PC-9 (cell line): ENCODE measurements around the gene PTPN14. TPM values are rescaled to one million over a fixed set of nuclear protein-coding genes. Genes with fewer than 3 reads are reported as not detected.

Experiments used
- BruUV-seq: library from RNA; stranded (reverse); fragments of 400-500 nt; replicated peaks from 2 replicates; lab custom pipeline; 2021; lab: Mats Ljungman, UMichigan
- CTCF ChIA-PET: fragments of 300-600 bp; sonication (Branson Sonifier 250); formaldehyde crosslinking; loops from one replicate; lab custom pipeline; 2022; ENCODE audit warnings: antibody characterized with exemption; lab: Charles Lee
- POLR2A ChIA-PET: fragments of 300-600 bp; sonication (Branson Sonifier 250); formaldehyde crosslinking; loops from one replicate; lab custom pipeline; 2022; ENCODE audit warnings: antibody characterized with exemption; ENCODE audit not compliant: unreplicated experiment; lab: Charles Lee
- DNase-seq, 2 experiments: peaks; one replicate each; pipeline versions ENCODE4 v3.0.0 to v3.0.0-alpha.2; 2015 to 2022; ENCODE audit warnings: mixed read lengths in 1 of 2
- H2AFZ ChIP-seq: fragments of 200-600 bp; sonication (generic); 2 replicates; pipeline ENCODE4 v1.8.1; 2017; ENCODE audit warnings: antibody characterized with exemption
- H3F3A ChIP-seq: fragments of 200-600 bp; sonication (generic); 2 replicates; pipeline ENCODE4 v1.8.1; 2017; ENCODE audit warnings: antibody characterized with exemption, mild to moderate bottlenecking, low read depth; ENCODE audit not compliant: insufficient read depth
- H3K27ac ChIP-seq: fragments of 200-600 bp; sonication (generic); 2 replicates; pipeline ENCODE4 v1.6.1; 2016; ENCODE audit warnings: mixed run types
- H3K27me3 ChIP-seq: fragments of 200-600 bp; sonication (generic); 2 replicates; pipeline ENCODE4 v1.6.1; 2016; ENCODE audit warnings: low read depth, mixed run types; ENCODE audit not compliant: insufficient read depth
- H3K36me3 ChIP-seq: fragments of 200-600 bp; sonication (generic); 2 replicates; pipeline ENCODE4 v1.6.1; 2016; ENCODE audit warnings: low read depth, mixed run types
- H3K4me1 ChIP-seq: fragments of 200-600 bp; sonication (generic); replicated peaks from 2 replicates; pipeline ENCODE4 v1.6.1; 2016; ENCODE audit warnings: mixed run types; ENCODE audit not compliant: insufficient read depth
- H3K4me2 ChIP-seq: fragments of 200-600 bp; sonication (generic); 2 replicates; pipeline ENCODE4 v1.6.1; 2017; ENCODE audit warnings: mixed run types
- H3K4me3 ChIP-seq: fragments of 200-600 bp; sonication (generic); 2 replicates; pipeline ENCODE4 v1.6.1; 2016; ENCODE audit warnings: mixed run types
- H3K79me2 ChIP-seq: fragments of 200-600 bp; sonication (generic); 2 replicates; pipeline ENCODE4 v1.6.1; 2017; ENCODE audit warnings: low read depth, mixed run types
- H3K9me2 ChIP-seq: fragments of 200-600 bp; sonication (generic); 2 replicates; pipeline ENCODE4 v1.8.1; 2017; ENCODE audit warnings: mild to moderate bottlenecking; ENCODE audit not compliant: insufficient read depth
- H3K9me3 ChIP-seq: fragments of 200-600 bp; sonication (generic); 2 replicates; pipeline ENCODE4 v1.8.1; 2016; ENCODE audit warnings: low read depth; ENCODE audit not compliant: insufficient read depth
- H4K20me1 ChIP-seq: fragments of 200-600 bp; sonication (generic); 2 replicates; pipeline ENCODE4 v1.8.1; 2017; ENCODE audit not compliant: insufficient read depth
- CTCF ChIP-seq: fragments of 200-600 bp; sonication (generic); conservative IDR thresholded peaks from 2 replicates; pipeline ENCODE4 v1.6.1; 2017; ENCODE audit warnings: mixed run types, antibody characterized with exemption, mild to moderate bottlenecking, moderate library complexity
- EZH2 ChIP-seq: fragments of 200-600 bp; sonication (generic); IDR thresholded peaks from 2 replicates; pipeline ENCODE4 v1.8.0; 2017; ENCODE audit warnings: antibody characterized with exemption, low read depth
- intact Hi-C: fragments of 100-400 bp; cut with micrococcal nuclease; formaldehyde crosslinking; loops from one replicate; pipeline ENCODE4 v1.10.0; 2022; ENCODE audit not compliant: unreplicated experiment
- total RNA-seq: library from RNA; stranded (reverse); gene quantifications from 2 replicates; pipeline ENCODE4 v1.2.3, GENCODE V29; 2021

Gene PTPN14
- total RNA-seq, 1 experiment from 2014 or later, result 78.9 TPM

- Histone ChIP-seq H3K4me2 (no peak overlapping the region), H4K20me1 (no peaks in the 10 kb centered on the region), H3K36me3 (no peaks in the 10 kb centered on the region), H3K4me1 (peaks cover 11% of the 10 kb centered on the region), H3K79me2 (no peaks in the 10 kb centered on the region), H2AFZ (no peak overlapping the region), H3K9me2 (no peaks in the 10 kb centered on the region), H3K27me3 (no peaks in the 10 kb centered on the region), H3F3A (no peaks in the 10 kb centered on the region), H3K9me3 (no peaks in the 10 kb centered on the region), H3K4me3 (no peak overlapping the region), H3K27ac (no peak overlapping the region)
- ChIA-PET CTCF (interaction anchor here (0.6 kb wide), 1 partner anchor 216 kb away, joined by 6 read pairs; no protein-coding TSS in a partner anchor), POLR2A (no interaction called here)
- intact Hi-C loops, result loop anchor here (2.0 kb wide), 1 partner anchor 87 kb away; no protein-coding TSS in a partner anchor
- no peak for DNase-seq
- TF ChIP-seq CTCF (no peak), EZH2 (no peak)
- no TSS peak for BruUV-seq
Measured at GRCh38 chr1:214429951-214430770, 121.2 kb downstream of the PTPN14 start.

- no TSS peak for BruUV-seq
- H3K4me3 ChIP-seq, result no peak overlapping the region
- no peak overlapping the region for H2AFZ ChIP-seq
- no peaks in the 10 kb centered on the region for H3K79me2 ChIP-seq
- H3K4me1 ChIP-seq, result peaks cover 11% of the 10 kb centered on the region
- POLR2A ChIA-PET, result no interaction called here
- no peaks in the 10 kb centered on the region for H4K20me1 ChIP-seq
- H3K27me3 ChIP-seq, result no peaks in the 10 kb centered on the region
- H3K9me3 ChIP-seq, result no peaks in the 10 kb centered on the region
- intact Hi-C loops, result loop anchor here (1.0 to 2.0 kb wide), 2 partner anchors 11 to 89 kb away; no protein-coding TSS in a partner anchor
- no peaks in the 10 kb centered on the region for H3K9me2 ChIP-seq
- no peak for TF ChIP-seq CTCF
- no peak for TF ChIP-seq EZH2
- CTCF ChIA-PET, result interaction anchor here (1.0 kb wide), 1 partner anchor 78 kb away, joined by 3 read pairs; no protein-coding TSS in a partner anchor
- peak; percentile 40 to 58 for DNase-seq
- H3K4me2 ChIP-seq, result peak overlapping the region; percentile 22
- peak overlapping the region; percentile 13; the same call in 1 of the 2 replicates for H3K27ac ChIP-seq
- H3K36me3 ChIP-seq, result no peaks in the 10 kb centered on the region
- no peaks in the 10 kb centered on the region for H3F3A ChIP-seq
Measured at GRCh38 chr1:214427871-214428277, 123.5 kb downstream of the PTPN14 start.

GRCh38 chr1:214426426-214426812 is 125.0 kb downstream of the PTPN14 start:
- Histone ChIP-seq H3K36me3 (no peaks in the 10 kb centered on the region), H3K27ac (no peak overlapping the region), H3K9me2 (no peaks in the 10 kb centered on the region), H3K9me3 (no peaks in the 10 kb centered on the region), H3K4me1 (peaks cover 11% of the 10 kb centered on the region), H2AFZ (no peak overlapping the region), H4K20me1 (no peaks in the 10 kb centered on the region), H3K79me2 (no peaks in the 10 kb centered on the region), H3F3A (no peaks in the 10 kb centered on the region), H3K27me3 (no peaks in the 10 kb centered on the region), H3K4me3 (no peak overlapping the region), H3K4me2 (no peak overlapping the region)
- POLR2A ChIA-PET, result no interaction called here
- intact Hi-C loops, result no loop called here
- no peak for TF ChIP-seq CTCF
- TF ChIP-seq EZH2, result no peak
- DNase-seq, result no peak
- no TSS peak for BruUV-seq
- CTCF ChIA-PET, result no interaction called here
